ENCODE results near the gene C1QB. TPM values are rescaled to one million over a fixed set of nuclear protein-coding genes. Genes with fewer than 3 reads are reported as not detected.

C1QB gene
- total and polyA plus RNA-seq, 4 donors: 93.9 to 335 (median 143) TPM

DNA sequence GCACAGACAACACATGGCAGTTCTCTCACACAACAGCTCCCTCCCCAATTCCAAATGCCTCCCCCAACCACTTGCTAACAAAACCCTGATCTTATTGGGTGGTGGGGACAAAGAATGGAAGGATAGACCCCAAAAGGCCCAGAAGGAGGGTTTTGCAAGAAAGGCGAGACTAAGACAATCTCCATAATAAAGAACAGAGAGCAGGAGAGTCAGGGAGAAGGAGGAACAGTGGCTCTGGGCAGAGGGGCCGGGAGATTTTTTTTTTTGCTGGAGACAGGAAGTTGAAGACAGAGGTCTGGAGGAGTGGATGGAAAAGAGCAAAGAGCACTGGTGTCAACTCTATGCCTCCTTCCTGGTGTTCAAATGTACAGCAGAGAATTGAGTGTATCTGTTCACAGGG is 23.1 kb upstream of the C1QB start:
- Histone ChIP-seq H3K36me3 (ENCODE audit: control insufficient read depth in 4 of 4, insufficient read depth in 3 of 4, low read depth in 1 of 4, low read length in 3 of 4) (no peaks in the 10 kb centered on the region), H3K9me3 (ENCODE audit: control insufficient read depth in 4 of 4, low read length in 3 of 4) (no peaks in the 10 kb centered on the region), H3K4me1 (ENCODE audit: control insufficient read depth in 4 of 4, insufficient read depth in 4 of 4, low read length in 3 of 4) (no peaks in the 10 kb centered on the region), H3K27ac (ENCODE audit: low read depth in 1 of 2, low read length in 2 of 2) (no peak overlapping the region), H3K27me3 (ENCODE audit: control insufficient read depth in 4 of 4, insufficient read depth in 4 of 4, low read length in 3 of 4) (peaks cover 0 to 13% (median 5%) of the 10 kb centered on the region in 4 donors), H3K4me3 (ENCODE audit: low read depth in 1 of 3, low read length in 3 of 3) (no peak overlapping the region), H3K9ac (ENCODE audit: low read depth in 1 of 2, low read length in 2 of 2) (no peak overlapping the region)
- WGBS: 43% methylated on average over 2 of the region's 2 CpGs
- no peak for DNase-seq (ENCODE audit: low spot score)
- no peak for TF ChIP-seq TAF1 (conservative IDR thresholded peaks at IDR 0.05)
- no peak for TF ChIP-seq GABPA (IDR thresholded peaks at IDR 0.05 in 1 of 2, conservative IDR thresholded peaks at IDR 0.05 in 1 of 2)

GRCh38 chr1:22633697-22634463 is 19.2 kb upstream of the C1QB start:
- Histone ChIP-seq H3K27me3 (ENCODE audit: control insufficient read depth in 4 of 4, insufficient read depth in 4 of 4, low read length in 3 of 4) (no peaks in the 10 kb centered on the region), H3K27ac (ENCODE audit: low read depth in 1 of 2, low read length in 2 of 2) (no peak overlapping the region), H3K9me3 (ENCODE audit: control insufficient read depth in 4 of 4, low read length in 3 of 4) (no peaks in the 10 kb centered on the region), H3K4me1 (ENCODE audit: control insufficient read depth in 4 of 4, insufficient read depth in 4 of 4, low read length in 3 of 4) (no peaks in the 10 kb centered on the region), H3K9ac (ENCODE audit: low read depth in 1 of 2, low read length in 2 of 2) (no peak overlapping the region), H3K36me3 (ENCODE audit: control insufficient read depth in 4 of 4, insufficient read depth in 3 of 4, low read depth in 1 of 4, low read length in 3 of 4) (no peaks in the 10 kb centered on the region), H3K4me3 (ENCODE audit: low read depth in 1 of 3, low read length in 3 of 3) (no peak overlapping the region)
- TF ChIP-seq RAD21 (IDR thresholded peaks at IDR 0.05) (no peak), SP1 (IDR thresholded peaks at IDR 0.05) (no peak), FOXA2 (IDR thresholded peaks at IDR 0.05) (no peak)
- DNase-seq (ENCODE audit: low spot score): no peak
- WGBS: 80% methylated on average over 10 of the region's 10 CpGs

- DNase-seq (ENCODE audit: low spot score): no peak
- Histone ChIP-seq H3K9me3 (ENCODE audit: control insufficient read depth in 4 of 4, low read length in 3 of 4) (no peaks in the 10 kb centered on the region), H3K9ac (ENCODE audit: low read depth in 1 of 2, low read length in 2 of 2) (no peak overlapping the region), H3K27ac (ENCODE audit: low read depth in 1 of 2, low read length in 2 of 2) (no peak overlapping the region), H3K4me3 (ENCODE audit: low read depth in 1 of 3, low read length in 3 of 3) (no peak overlapping the region), H3K36me3 (ENCODE audit: control insufficient read depth in 4 of 4, insufficient read depth in 3 of 4, low read depth in 1 of 4, low read length in 3 of 4) (no peaks in the 10 kb centered on the region), H3K27me3 (ENCODE audit: control insufficient read depth in 4 of 4, insufficient read depth in 4 of 4, low read length in 3 of 4) (no peaks in the 10 kb centered on the region), H3K4me1 (ENCODE audit: control insufficient read depth in 4 of 4, insufficient read depth in 4 of 4, low read length in 3 of 4) (no peaks in the 10 kb centered on the region)
- TF ChIP-seq TAF1 (conservative IDR thresholded peaks at IDR 0.05) (no peak), RXRA (IDR thresholded peaks at IDR 0.05) (no peak), REST (IDR thresholded peaks at IDR 0.05) (no peak), EGR1 (IDR thresholded peaks at IDR 0.05; ENCODE audit: low read depth in 2 of 2) (no peak), MAX (IDR thresholded peaks at IDR 0.05) (no peak), HNF4G (IDR thresholded peaks at IDR 0.05) (no peak)
- TF ChIP-seq, protein P1, sequence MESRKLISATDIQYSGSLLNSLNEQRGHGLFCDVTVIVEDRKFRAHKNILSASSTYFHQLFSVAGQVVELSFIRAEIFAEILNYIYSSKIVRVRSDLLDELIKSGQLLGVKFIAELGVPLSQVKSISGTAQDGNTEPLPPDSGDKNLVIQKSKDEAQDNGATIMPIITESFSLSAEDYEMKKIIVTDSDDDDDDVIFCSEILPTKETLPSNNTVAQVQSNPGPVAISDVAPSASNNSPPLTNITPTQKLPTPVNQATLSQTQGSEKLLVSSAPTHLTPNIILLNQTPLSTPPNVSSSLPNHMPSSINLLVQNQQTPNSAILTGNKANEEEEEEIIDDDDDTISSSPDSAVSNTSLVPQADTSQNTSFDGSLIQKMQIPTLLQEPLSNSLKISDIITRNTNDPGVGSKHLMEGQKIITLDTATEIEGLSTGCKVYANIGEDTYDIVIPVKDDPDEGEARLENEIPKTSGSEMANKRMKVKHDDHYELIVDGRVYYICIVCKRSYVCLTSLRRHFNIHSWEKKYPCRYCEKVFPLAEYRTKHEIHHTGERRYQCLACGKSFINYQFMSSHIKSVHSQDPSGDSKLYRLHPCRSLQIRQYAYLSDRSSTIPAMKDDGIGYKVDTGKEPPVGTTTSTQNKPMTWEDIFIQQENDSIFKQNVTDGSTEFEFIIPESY (IDR thresholded peaks at IDR 0.05): no peak
- TF ChIP-seq, protein P2, sequence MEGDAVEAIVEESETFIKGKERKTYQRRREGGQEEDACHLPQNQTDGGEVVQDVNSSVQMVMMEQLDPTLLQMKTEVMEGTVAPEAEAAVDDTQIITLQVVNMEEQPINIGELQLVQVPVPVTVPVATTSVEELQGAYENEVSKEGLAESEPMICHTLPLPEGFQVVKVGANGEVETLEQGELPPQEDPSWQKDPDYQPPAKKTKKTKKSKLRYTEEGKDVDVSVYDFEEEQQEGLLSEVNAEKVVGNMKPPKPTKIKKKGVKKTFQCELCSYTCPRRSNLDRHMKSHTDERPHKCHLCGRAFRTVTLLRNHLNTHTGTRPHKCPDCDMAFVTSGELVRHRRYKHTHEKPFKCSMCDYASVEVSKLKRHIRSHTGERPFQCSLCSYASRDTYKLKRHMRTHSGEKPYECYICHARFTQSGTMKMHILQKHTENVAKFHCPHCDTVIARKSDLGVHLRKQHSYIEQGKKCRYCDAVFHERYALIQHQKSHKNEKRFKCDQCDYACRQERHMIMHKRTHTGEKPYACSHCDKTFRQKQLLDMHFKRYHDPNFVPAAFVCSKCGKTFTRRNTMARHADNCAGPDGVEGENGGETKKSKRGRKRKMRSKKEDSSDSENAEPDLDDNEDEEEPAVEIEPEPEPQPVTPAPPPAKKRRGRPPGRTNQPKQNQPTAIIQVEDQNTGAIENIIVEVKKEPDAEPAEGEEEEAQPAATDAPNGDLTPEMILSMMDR (IDR thresholded peaks at IDR 0.05; ENCODE audit: low read depth, low read length, missing input control): no peak
- WGBS: 74% methylated on average over 7 of the region's 7 CpGs
These were observed 17.6 kb upstream of the C1QB start for GRCh38 chr1:22635436-22635835.

Data from liver (tissue), 9 donors.